ENCODE measurements around the gene ASMT. TPM values are rescaled to one million over a fixed set of nuclear protein-coding genes. Genes with fewer than 3 reads are reported as not detected.

ASMT gene
- total RNA-seq, 3 donors from 2014 or later = 0.35 TPM; not detected in 2

- H3K4me3 ChIP-seq = no peak overlapping the region
- no peaks in the 10 kb centered on the region for H3K4me1 ChIP-seq (ENCODE audit: low read depth)
- TF ChIP-seq CTCF (IDR thresholded peaks at IDR 0.05) = no peak
- H3K9me3 ChIP-seq = no peaks in the 10 kb centered on the region
- H3K36me3 ChIP-seq (ENCODE audit: low read depth) = no peaks in the 10 kb centered on the region
- DNase-seq (peak; percentile 54 to 90 (median 71)), ATAC-seq (peak; percentile 93)
- intact Hi-C loops (cut with DNase I, micrococcal nuclease) = no loop called here
These were observed 46.4 kb downstream of the ASMT start for GRCh38 chrX:1661048-1661921.

GRCh38 chrX:1661922-1662221 lies 47.0 kb downstream of the ASMT start:
- intact Hi-C loops (cut with DNase I, micrococcal nuclease) = no loop called here
- no peak overlapping the region for H3K4me3 ChIP-seq
- ATAC-seq = peak; percentile 48

GRCh38 chrX:1667566-1667965 lies 52.7 kb downstream of the ASMT start:
- no peak for TF ChIP-seq CTCF (IDR thresholded peaks at IDR 0.05)
- H3K4me3 ChIP-seq = no peak overlapping the region
- ATAC-seq = no peak
- no peak for DNase-seq
- intact Hi-C loops (cut with DNase I, micrococcal nuclease) = no loop called here
- H3K4me1 ChIP-seq (ENCODE audit: low read depth) = no peaks in the 10 kb centered on the region
- no peaks in the 10 kb centered on the region for H3K9me3 ChIP-seq
- no peaks in the 10 kb centered on the region for H3K36me3 ChIP-seq (ENCODE audit: low read depth)

More at GRCh38 chrX:1661922-1662221, 47.0 kb downstream of the ASMT start:
- no peaks in the 10 kb centered on the region for H3K36me3 ChIP-seq (ENCODE audit: low read depth)
- H3K4me1 ChIP-seq (ENCODE audit: low read depth) = no peaks in the 10 kb centered on the region
- no peak for DNase-seq
- no peak for TF ChIP-seq CTCF (IDR thresholded peaks at IDR 0.05)
- no peaks in the 10 kb centered on the region for H3K9me3 ChIP-seq

- DNase-seq (peak; percentile 9 to 58 (median 28)), ATAC-seq (peak; percentile 76)
- no peaks in the 10 kb centered on the region for H3K36me3 ChIP-seq (ENCODE audit: low read depth)
- peak; percentile 69 for TF ChIP-seq CTCF (IDR thresholded peaks at IDR 0.05)
- H3K4me1 ChIP-seq (ENCODE audit: low read depth) = no peaks in the 10 kb centered on the region
- no peak overlapping the region for H3K4me3 ChIP-seq
- intact Hi-C loops (cut with DNase I, micrococcal nuclease) = no loop called here
- no peaks in the 10 kb centered on the region for H3K9me3 ChIP-seq
These were observed 58.5 kb downstream of the ASMT start for GRCh38 chrX:1673337-1673736.

- Histone ChIP-seq H3K4me1 (ENCODE audit: low read depth) (no peaks in the 10 kb centered on the region), H3K4me3 (no peak overlapping the region), H3K9me3 (no peaks in the 10 kb centered on the region), H3K36me3 (ENCODE audit: low read depth) (no peaks in the 10 kb centered on the region)
- no peak for TF ChIP-seq CTCF (IDR thresholded peaks at IDR 0.05)
- ATAC-seq (no peak), DNase-seq (peak in 1 of 3 donors; percentile 10)
- intact Hi-C loops (cut with DNase I, micrococcal nuclease) = no loop called here
These were observed 62.0 kb downstream of the ASMT start for GRCh38 chrX:1676866-1677265.

Measured in mucosa of descending colon (tissue), 3 donors.